Measurements from ENCODE around the gene CBX2. TPM values are rescaled to one million over a fixed set of nuclear protein-coding genes. Genes with fewer than 3 reads are reported as not detected.

The CBX2 gene
- total RNA-seq, 1 donor = 0.86 TPM

DNA sequence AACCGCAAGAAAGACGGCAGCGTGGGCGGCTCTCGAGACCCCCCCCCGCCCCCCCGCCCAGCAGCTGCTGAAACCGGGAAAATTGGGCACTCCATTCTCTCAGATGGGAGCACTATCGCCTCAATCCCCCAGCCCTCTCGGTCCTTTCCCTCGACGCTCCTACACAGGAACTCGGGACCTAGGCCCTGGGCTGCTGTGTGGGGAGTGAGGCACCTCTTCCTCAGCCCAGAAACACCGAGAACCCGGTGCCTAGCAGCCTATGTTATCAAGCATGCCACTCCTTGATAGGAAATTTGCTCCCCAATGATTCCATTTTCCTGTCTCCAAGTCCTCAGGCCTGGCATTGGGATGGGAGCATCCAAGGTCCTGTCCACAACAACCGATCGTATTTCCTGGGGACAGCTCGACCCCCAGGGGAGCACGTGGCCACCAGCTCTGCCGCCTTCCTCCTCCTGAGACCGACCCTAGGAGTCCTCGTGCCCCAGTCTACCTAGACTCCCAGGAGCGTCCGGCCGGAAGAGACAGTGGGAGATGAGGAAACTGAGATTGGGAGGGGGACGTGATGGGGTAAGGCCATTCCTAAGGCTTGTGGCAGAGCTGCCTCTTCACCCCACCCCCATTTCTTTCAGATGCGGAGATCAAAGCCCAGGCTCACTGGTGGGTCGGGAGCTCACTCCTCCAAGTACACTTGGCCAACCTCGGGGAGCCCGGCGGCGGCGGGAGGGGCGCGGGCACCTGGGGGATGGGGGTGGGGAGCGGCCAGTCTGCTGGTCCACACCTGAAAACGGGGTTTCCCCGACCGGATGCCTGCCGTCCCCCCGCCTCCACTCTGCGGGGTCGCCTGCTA lies 36.4 kb downstream of the CBX2 start:
- TF ChIP-seq CTCF (IDR thresholded peaks at IDR 0.05; ENCODE audit: insufficient read depth, low read depth, low read length) = no peak
- DNase-seq (ENCODE audit: low read depth) = no peak
- H3K4me3 ChIP-seq (ENCODE audit: low read depth, low read length) = no peak overlapping the region

DNA sequence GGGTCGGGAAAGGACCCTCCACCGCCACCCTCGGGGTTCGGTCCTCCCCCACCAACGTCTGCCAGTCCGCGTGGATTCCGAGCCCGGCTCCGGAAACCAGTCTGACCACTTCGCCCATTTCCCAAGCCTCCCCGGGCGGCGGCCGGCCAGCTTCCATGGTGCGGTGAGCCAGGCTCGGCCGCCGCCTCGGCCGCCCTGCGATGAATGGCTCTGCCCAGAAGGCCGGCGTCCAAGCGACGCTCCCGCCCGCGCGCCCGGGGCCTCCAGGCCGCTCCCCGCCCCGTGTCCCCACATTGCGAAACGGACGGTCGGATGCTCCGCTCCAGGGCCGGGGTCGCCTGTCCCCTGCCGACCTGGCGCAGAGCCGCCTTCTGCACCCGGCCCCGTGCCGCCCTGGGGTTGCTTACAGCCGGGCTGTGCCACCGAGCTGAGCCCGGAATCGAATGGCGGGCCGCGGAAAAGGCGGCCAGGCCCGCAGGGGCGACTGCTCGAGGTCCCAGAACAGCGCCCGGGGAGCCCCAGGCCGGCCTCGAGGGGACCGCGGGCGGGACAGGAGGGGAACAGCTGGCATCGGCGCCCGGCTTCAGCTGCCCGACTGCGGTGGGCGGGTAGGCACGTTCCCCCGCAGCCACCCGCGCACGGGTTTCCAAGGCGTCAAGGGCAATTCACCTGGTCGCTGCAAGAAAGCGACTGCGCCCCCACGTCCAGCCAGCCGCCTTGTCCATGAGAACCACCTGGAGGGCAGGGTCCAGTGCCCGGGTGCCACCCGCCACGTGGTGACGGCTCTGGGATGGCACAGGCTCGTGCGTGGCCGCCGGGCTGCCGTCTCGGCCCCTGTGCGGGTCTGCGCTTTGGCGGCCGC lies 37.3 kb downstream of the CBX2 start:
- TF ChIP-seq CTCF (IDR thresholded peaks at IDR 0.05; ENCODE audit: insufficient read depth, low read depth, low read length) = no peak
- no peak overlapping the region for H3K4me3 ChIP-seq (ENCODE audit: low read depth, low read length)
- no peak for DNase-seq (ENCODE audit: low read depth)

GRCh38 chr17:79815836-79816461 lies 38.0 kb downstream of the CBX2 start:
- no peak for TF ChIP-seq CTCF (IDR thresholded peaks at IDR 0.05; ENCODE audit: insufficient read depth, low read depth, low read length)
- no peak for DNase-seq (ENCODE audit: low read depth)
- H3K4me3 ChIP-seq (ENCODE audit: low read depth, low read length) = no peak overlapping the region

DNA sequence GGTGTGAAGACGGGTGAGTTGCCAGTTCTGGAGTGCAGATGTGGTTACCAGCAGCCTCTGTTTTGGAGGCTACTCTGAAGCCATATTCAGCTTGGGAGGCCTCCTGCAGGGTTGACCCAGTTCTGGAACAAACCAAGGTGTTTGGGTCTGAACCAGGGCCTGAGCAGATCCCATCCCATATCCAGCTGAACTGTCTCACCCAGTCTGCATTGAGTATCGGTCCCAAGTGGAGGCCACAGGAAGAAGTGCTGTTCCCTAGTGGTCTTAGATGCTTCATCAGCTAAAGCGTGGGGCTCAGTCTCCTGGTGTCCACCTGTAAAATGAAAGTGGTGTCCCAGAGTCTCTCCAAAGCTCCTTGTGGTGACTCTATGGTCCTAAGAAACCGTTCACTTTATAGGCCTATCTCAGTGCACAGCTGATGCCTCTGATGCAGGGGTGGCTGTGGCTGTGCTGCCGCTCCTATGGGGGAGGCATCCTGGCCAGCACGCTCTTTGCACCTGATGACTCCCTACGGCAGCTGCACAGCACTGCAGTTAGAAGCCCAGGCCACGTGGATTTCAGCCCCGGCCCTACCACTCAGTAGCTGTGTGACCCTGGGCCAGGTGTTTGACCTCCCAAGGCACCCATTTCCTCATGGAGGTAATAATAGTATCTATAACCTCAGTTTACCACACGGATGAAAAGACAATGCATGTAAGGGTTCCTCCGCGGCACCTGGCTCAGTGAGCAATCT lies 40.2 kb downstream of the CBX2 start:
- TF ChIP-seq CTCF (IDR thresholded peaks at IDR 0.05; ENCODE audit: insufficient read depth, low read depth, low read length) = no peak
- no peak for DNase-seq (ENCODE audit: low read depth)
- no peak overlapping the region for H3K4me3 ChIP-seq (ENCODE audit: low read depth, low read length)

GRCh38 chr17:79819085-79819484 lies 41.1 kb downstream of the CBX2 start:
- no peak for DNase-seq (ENCODE audit: low read depth)
- no peak for TF ChIP-seq CTCF (IDR thresholded peaks at IDR 0.05; ENCODE audit: insufficient read depth, low read depth, low read length)
- no peak overlapping the region for H3K4me3 ChIP-seq (ENCODE audit: low read depth, low read length)
